Naive thymus-derived CD8-positive, alpha-beta T cell (primary cell): ENCODE results near the gene CCNDBP1. TPM values are rescaled to one million over a fixed set of nuclear protein-coding genes. Genes with fewer than 3 reads are reported as not detected.
"Not testable (repeated sequence)": the region's sequence is repeated elsewhere in the genome, so short reads cannot be mapped to it uniquely, and the experiment has no call there.

ENCODE experiments used
- ATAC-seq, 2 donors: fragments of 150-1000 bp; cut with Tn5 transposase in 1 of 2; sonication (Bioruptor Pico), chemical (Tn5 transposase) in 1 of 2; 1 replicate in 1 of 2; 2 replicates in 1 of 2; pipeline ENCODE4 v1.10.0; 2021; ENCODE audit warnings: mild to moderate bottlenecking in 2 of 2, moderate library complexity in 2 of 2
- POLR2A ChIA-PET: fragments of 350-600 bp; sonication (Branson Sonifier 250); formaldehyde crosslinking; loops from one replicate; lab custom pipeline; 2021; ENCODE audit warnings: antibody characterized with exemption; lab: Charles Lee
- DNase-seq, 10 donors: peaks; one replicate each; pipeline versions ENCODE4 v3.0.0 to v3.0.0-alpha.2; 2020 to 2022
- H3K27ac Mint-ChIP-seq, 10 donors: one replicate each; pipeline ENCODE4 v1.8.0; 2020 to 2022; ENCODE audit warnings: mild to moderate bottlenecking in 10 of 10, mixed read lengths in 10 of 10, moderate library complexity in 4 of 10, inconsistent platforms in 1 of 10
- H3K27me3 Mint-ChIP-seq, 5 donors: one replicate each; pipeline ENCODE4 v1.8.0; 2021 to 2022; ENCODE audit warnings: mixed read lengths in 5 of 5
- H3K36me3 Mint-ChIP-seq, 3 donors: one replicate each; pipeline ENCODE4 v1.8.0; 2020 to 2022; ENCODE audit warnings: mixed read lengths in 3 of 3, mild to moderate bottlenecking in 2 of 3, inconsistent platforms in 1 of 3
- H3K4me1 Mint-ChIP-seq, 4 donors: one replicate each; pipeline ENCODE4 v1.8.0; 2021 to 2022; ENCODE audit warnings: mixed read lengths in 4 of 4
- H3K4me3 Mint-ChIP-seq, 10 donors: one replicate each; pipeline ENCODE4 v1.8.0; 2020 to 2022; ENCODE audit warnings: mild to moderate bottlenecking in 10 of 10, mixed read lengths in 10 of 10, moderate library complexity in 6 of 10, inconsistent platforms in 1 of 10
- H3K9me3 Mint-ChIP-seq, 9 donors: one replicate each; pipeline ENCODE4 v1.8.0; 2020 to 2022; ENCODE audit warnings: mixed read lengths in 9 of 9, mild to moderate bottlenecking in 3 of 9, inconsistent platforms in 1 of 9, moderate library complexity in 1 of 9
- polyA plus RNA-seq, 3 donors: library from polyadenylated mRNA; unstranded; fragments of 300-500 nt; fragmentation: Illumina TruSeq; gene quantifications; one replicate each; pipeline ENCODE4 v1.2.3, GENCODE V29; 2021
- total RNA-seq, 8 experiments: library from RNA in 2 of 8; stranded (reverse) in 2 of 8; gene quantifications; one replicate each; pipeline ENCODE4 v1.2.3 and lab custom pipeline; 2021 to 2026

Gene CCNDBP1
- total and polyA plus RNA-seq, 5 experiments from 2014 or later, result 132 to 151 (median 146) TPM

DNA sequence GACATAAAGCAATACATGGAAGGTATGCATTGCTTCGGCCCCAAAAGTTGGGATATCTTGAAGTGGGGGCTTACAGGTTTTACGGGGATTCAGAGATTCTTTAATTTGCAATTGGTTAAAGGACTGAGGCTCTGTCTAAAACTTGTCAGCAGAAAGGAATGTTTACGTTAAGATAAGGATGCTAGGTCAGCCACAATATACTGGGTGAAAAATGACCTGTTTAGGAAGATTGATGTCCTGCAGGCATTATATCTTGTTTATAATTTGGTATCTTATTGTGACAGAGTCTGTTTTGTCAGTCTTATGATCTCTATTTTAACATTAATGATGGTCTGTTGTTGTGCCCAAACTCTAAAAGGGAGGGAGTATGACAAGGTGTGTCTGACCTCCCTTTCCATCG lies 15.3 kb upstream of the CCNDBP1 start:
- no peaks in the 10 kb centered on the region for H3K27me3 Mint-ChIP-seq
- peaks cover 0 to 6% (median under 1%) of the 10 kb centered on the region in 4 donors for H3K4me1 Mint-ChIP-seq
- POLR2A ChIA-PET, result no interaction called here
- no peak overlapping the region for H3K27ac Mint-ChIP-seq
- DNase-seq, result no peak
- peaks cover 0 to 16% (median 3%) of the 10 kb centered on the region in 9 donors for H3K9me3 Mint-ChIP-seq
- H3K36me3 Mint-ChIP-seq, result peaks cover 11 to 62% (median 44%) of the 10 kb centered on the region in 3 donors
- no peak for ATAC-seq
- H3K4me3 Mint-ChIP-seq, result no peak overlapping the region

DNA sequence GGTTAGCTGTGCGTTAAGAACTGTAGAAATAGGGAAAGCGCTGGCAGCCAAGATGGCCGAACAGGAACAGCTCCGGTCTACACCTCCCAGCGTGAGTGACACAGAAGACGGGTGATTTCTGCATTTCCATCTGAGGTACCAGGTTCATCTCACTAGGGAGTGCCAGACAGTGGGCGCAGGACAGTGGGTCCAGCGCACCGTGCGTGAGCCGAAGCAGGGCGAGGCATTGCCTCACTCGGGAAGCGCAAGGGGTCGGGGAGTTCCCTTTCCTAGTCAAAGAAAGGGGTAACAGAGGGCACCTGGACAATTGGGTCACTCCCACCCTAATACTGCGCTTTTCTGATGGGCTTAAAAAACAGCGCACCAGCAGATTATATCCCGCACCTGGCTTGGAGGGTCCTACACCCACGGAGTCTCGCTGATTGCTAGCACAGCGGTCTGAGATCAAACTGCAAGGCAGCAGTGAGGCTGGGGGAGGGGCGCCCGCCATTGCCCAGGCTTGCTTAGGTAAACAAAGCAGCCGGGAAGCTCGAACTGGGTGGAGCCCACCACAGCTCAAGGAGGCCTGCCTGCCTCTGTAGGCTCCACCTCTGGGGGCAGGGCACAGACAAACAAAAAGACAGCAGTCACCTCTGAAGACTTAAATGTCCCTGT lies 9.4 kb upstream of the CCNDBP1 start:
- H3K36me3 Mint-ChIP-seq, result peaks cover 6 to 63% (median 37%) of the 10 kb centered on the region in 3 donors
- H3K9me3 Mint-ChIP-seq, result peaks cover 0 to 12% (median 2%) of the 10 kb centered on the region in 9 donors
- H3K27ac Mint-ChIP-seq, POLR2A ChIA-PET, H3K4me1 Mint-ChIP-seq, H3K27me3 Mint-ChIP-seq, DNase-seq, H3K4me3 Mint-ChIP-seq, ATAC-seq: not testable (repeated sequence)

GRCh38 chr15:43177147-43177546 lies 8.1 kb upstream of the CCNDBP1 start:
- H3K4me3 Mint-ChIP-seq, POLR2A ChIA-PET, ATAC-seq, H3K9me3 Mint-ChIP-seq, H3K4me1 Mint-ChIP-seq, DNase-seq, H3K27me3 Mint-ChIP-seq: not testable (repeated sequence)
- peak overlapping the region in 2 of 10 donors; percentile 53 to 74 for H3K27ac Mint-ChIP-seq
- H3K36me3 Mint-ChIP-seq, result peaks cover 6 to 68% (median 29%) of the 10 kb centered on the region in 3 donors

DNA sequence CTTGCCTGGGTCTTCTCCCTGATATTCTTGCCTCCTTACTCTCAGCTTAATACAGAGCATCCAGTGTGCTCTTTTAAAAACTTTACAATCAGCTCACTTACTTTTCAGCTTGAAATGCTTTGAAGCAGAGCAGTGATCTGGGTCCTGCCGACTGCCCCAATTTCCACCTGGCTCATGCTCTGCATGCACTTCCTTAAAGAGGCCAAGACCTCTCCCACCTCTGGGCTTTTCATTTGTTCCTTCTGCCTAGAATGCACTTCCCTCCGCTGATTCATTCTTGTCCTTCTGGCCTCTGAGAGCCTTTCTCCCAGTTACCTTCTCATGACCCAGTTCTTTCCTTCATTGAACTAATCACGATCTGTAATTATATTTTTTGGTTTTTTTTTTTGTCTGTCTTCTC lies 1.9 kb upstream of the CCNDBP1 start:
- H3K27ac Mint-ChIP-seq, result peak overlapping the region; percentile 29 to 97 (median 70)
- POLR2A ChIA-PET, result interaction anchor here (0.7 to 0.9 kb wide), 2 partner anchors 49 to 574 kb away, joined by 3 read pairs; no protein-coding TSS in a partner anchor
- H3K36me3 Mint-ChIP-seq, result peaks cover 0 to 41% (median 5%) of the 10 kb centered on the region in 3 donors
- H3K27me3 Mint-ChIP-seq, result no peaks in the 10 kb centered on the region
- no peak overlapping the region for H3K4me3 Mint-ChIP-seq
- no peaks in the 10 kb centered on the region for H3K9me3 Mint-ChIP-seq
- DNase-seq (no peak), ATAC-seq (no peak)
- H3K4me1 Mint-ChIP-seq, result peaks cover 10 to 38% (median 28%) of the 10 kb centered on the region in 4 donors

DNA sequence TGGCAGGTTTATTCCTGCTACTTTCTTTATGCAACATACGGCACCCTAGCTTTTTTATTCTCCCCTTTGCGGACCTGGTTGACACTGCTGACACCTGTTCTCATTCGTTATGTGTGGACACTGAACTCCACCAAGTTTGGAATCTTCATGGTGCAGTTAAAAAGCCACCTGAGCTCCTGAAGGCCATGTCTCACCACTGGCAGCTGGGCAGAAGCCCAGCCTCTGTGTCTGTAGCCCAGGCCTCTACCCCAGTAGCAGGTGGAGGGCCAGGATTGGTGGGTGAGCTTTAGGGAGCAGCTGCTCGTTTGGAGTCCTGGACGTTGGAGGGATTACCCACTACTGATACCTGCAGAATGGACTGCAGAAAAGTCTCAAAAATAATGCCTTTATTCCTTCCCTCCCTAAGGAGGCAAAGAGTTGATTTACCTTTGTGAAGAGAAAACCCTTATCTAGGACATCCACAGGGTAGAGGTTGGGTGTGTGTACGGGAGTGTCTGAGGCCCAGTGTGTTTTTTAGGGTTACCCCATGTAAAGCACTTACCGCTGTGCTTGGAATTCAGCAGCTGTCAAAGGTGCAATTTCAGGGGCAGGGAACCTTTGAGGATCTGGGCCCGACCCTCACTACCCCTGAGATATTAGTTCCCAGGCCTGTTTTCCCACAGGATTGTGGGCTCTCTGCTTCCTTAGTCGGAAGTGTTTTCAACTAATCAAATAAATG lies 637 bp upstream of the CCNDBP1 start:
- H3K4me1 Mint-ChIP-seq, result peaks cover 13 to 45% (median 38%) of the 10 kb centered on the region in 4 donors
- peak overlapping the region; percentile 91 to 97 (median 96) for H3K4me3 Mint-ChIP-seq
- ATAC-seq (peak in 1 of 2 donors; percentile 7), DNase-seq (peak in 1 of 10 donors; percentile 7)
- H3K27me3 Mint-ChIP-seq, result no peaks in the 10 kb centered on the region
- H3K36me3 Mint-ChIP-seq, result peaks cover 0 to 33% (median 4%) of the 10 kb centered on the region in 3 donors
- H3K9me3 Mint-ChIP-seq, result no peaks in the 10 kb centered on the region
- POLR2A ChIA-PET, result interaction anchor here (0.5 to 1.9 kb wide), 6 partner anchors 11 to 327 kb away, joined by 3 to 10 read pairs (median 5); partner anchors contain the start of gene TMEM62
- peak overlapping the region; percentile 95 to 99 (median 98) for H3K27ac Mint-ChIP-seq

- peak overlapping the region; percentile 95 to 99 (median 98) for H3K27ac Mint-ChIP-seq
- H3K27me3 Mint-ChIP-seq, result no peaks in the 10 kb centered on the region
- POLR2A ChIA-PET, result interaction anchor here (0.6 to 1.9 kb wide), 9 partner anchors 12 to 1674 kb away, joined by 3 to 10 read pairs (median 4); partner anchors contain the start of gene TMEM62
- no peaks in the 10 kb centered on the region for H3K9me3 Mint-ChIP-seq
- ATAC-seq (peak in 1 of 2 donors; percentile 8), DNase-seq (no peak)
- H3K36me3 Mint-ChIP-seq, result peaks cover 1 to 35% (median 7%) of the 10 kb centered on the region in 3 donors
- H3K4me3 Mint-ChIP-seq, result peak overlapping the region; percentile 91 to 97 (median 96)
- peaks cover 14 to 49% (median 42%) of the 10 kb centered on the region in 4 donors for H3K4me1 Mint-ChIP-seq
Measured at GRCh38 chr15:43186003-43186353, 775 bp downstream of the CCNDBP1 start.

GRCh38 chr15:43187544-43188155 lies 2.4 kb downstream of the CCNDBP1 start:
- DNase-seq (peak in 3 of 10 donors; percentile 33 to 49 (median 45)), ATAC-seq (no peak)
- H3K36me3 Mint-ChIP-seq, result peaks cover 9 to 38% (median 13%) of the 10 kb centered on the region in 3 donors
- H3K4me3 Mint-ChIP-seq, result peak overlapping the region; percentile 25 to 96 (median 68)
- POLR2A ChIA-PET, result interaction anchor here (0.7 kb wide), 1 partner anchor 535 kb away, joined by 3 read pairs; no protein-coding TSS in a partner anchor
- no peaks in the 10 kb centered on the region for H3K27me3 Mint-ChIP-seq
- peak overlapping the region in 9 of 10 donors; percentile 49 to 95 (median 80) for H3K27ac Mint-ChIP-seq
- no peaks in the 10 kb centered on the region for H3K9me3 Mint-ChIP-seq
- peaks cover 14 to 49% (median 45%) of the 10 kb centered on the region in 4 donors for H3K4me1 Mint-ChIP-seq

- ATAC-seq (no peak), DNase-seq (no peak)
- H3K27ac Mint-ChIP-seq, result peak overlapping the region in 3 of 10 donors; percentile 6 to 24 (median 12)
- POLR2A ChIA-PET, result no interaction called here
- no peaks in the 10 kb centered on the region for H3K9me3 Mint-ChIP-seq
- peaks cover 11 to 44% (median 17%) of the 10 kb centered on the region in 3 donors for H3K36me3 Mint-ChIP-seq
- H3K4me1 Mint-ChIP-seq, result peaks cover 12 to 48% (median 43%) of the 10 kb centered on the region in 4 donors
- H3K27me3 Mint-ChIP-seq, result no peaks in the 10 kb centered on the region
- H3K4me3 Mint-ChIP-seq, result no peak overlapping the region
Measured at GRCh38 chr15:43189296-43189695, 4.1 kb downstream of the CCNDBP1 start.

GRCh38 chr15:43190178-43190577 lies 5.0 kb downstream of the CCNDBP1 start:
- Mint-ChIP-seq H3K36me3 (peaks cover 15 to 53% (median 17%) of the 10 kb centered on the region in 3 donors), H3K27ac (no peak overlapping the region), H3K4me1 (peaks cover 10 to 43% (median 37%) of the 10 kb centered on the region in 4 donors), H3K4me3 (no peak overlapping the region), H3K9me3 (no peaks in the 10 kb centered on the region), H3K27me3 (no peaks in the 10 kb centered on the region)
- POLR2A ChIA-PET, result interaction anchor here (1.2 kb wide), 1 partner anchor 51 kb away, joined by 3 read pairs; no protein-coding TSS in a partner anchor
- DNase-seq (no peak), ATAC-seq (no peak)

- Mint-ChIP-seq H3K27me3 (no peaks in the 10 kb centered on the region), H3K4me3 (no peak overlapping the region), H3K36me3 (peaks cover 30 to 81% (median 38%) of the 10 kb centered on the region in 3 donors), H3K9me3 (peaks cover 0 to 8% (median 4%) of the 10 kb centered on the region in 9 donors), H3K27ac (no peak overlapping the region), H3K4me1 (peaks cover 6 to 18% (median 14%) of the 10 kb centered on the region in 4 donors)
- DNase-seq (no peak), ATAC-seq (no peak)
- POLR2A ChIA-PET, result interaction anchor here (0.7 kb wide), 1 partner anchor 137 kb away, joined by 3 read pairs; no protein-coding TSS in a partner anchor
Measured at GRCh38 chr15:43193710-43194109, 8.5 kb downstream of the CCNDBP1 start.

- H3K4me1 Mint-ChIP-seq, result peaks cover 2 to 11% (median 6%) of the 10 kb centered on the region in 4 donors
- H3K4me3 Mint-ChIP-seq, result no peak overlapping the region
- ATAC-seq (no peak), DNase-seq (no peak)
- POLR2A ChIA-PET, result no interaction called here
- peak overlapping the region in 3 of 10 donors; percentile 5 to 34 (median 7) for H3K27ac Mint-ChIP-seq
- no peaks in the 10 kb centered on the region for H3K27me3 Mint-ChIP-seq
- H3K9me3 Mint-ChIP-seq, result peaks cover 0 to 11% (median 4%) of the 10 kb centered on the region in 9 donors
- peaks cover 30 to 75% (median 33%) of the 10 kb centered on the region in 3 donors for H3K36me3 Mint-ChIP-seq
Measured at GRCh38 chr15:43194795-43195194, 9.6 kb downstream of the CCNDBP1 start.
